Measurements from ENCODE around the gene EIF4B. TPM values are rescaled to one million over a fixed set of nuclear protein-coding genes. Genes with fewer than 3 reads are reported as not detected.

EIF4B gene
- total and polyA plus RNA-seq, 9 of the 15 experiments (the other 6 are each of a cell fraction or from before 2014, with no cell fraction given), result 138 to 669 (median 552) TPM

- no peak for TF ChIP-seq NKRF (IDR thresholded peaks at IDR 0.05; ENCODE audit: borderline replicate concordance)
- TF ChIP-seq USF1 (CRISPR knock-in tag; IDR thresholded peaks at IDR 0.05), result peak; percentile 43; the same call in 1 of the 2 replicates
- TF ChIP-seq SOX6 (IDR thresholded peaks at IDR 0.05), result no peak
- TF ChIP-seq TSC22D4 (tag; IDR thresholded peaks at IDR 0.05), result no peak
Observed at GRCh38 chr12:53048033-53048779, 42.0 kb downstream of the EIF4B start (continued).

GRCh38 chr12:53048780-53049401 is 42.6 kb downstream of the EIF4B start:
- ChIA-PET POLR2A (interaction anchor here (0.5 to 3.8 kb wide), 4 partner anchors 12 to 404 kb away, joined by 3 to 20 read pairs (median 4); no protein-coding TSS in a partner anchor), CTCF (ENCODE audit: low intra/inter-chr PET ratio) (interaction anchor here (0.6 kb wide), 1 partner anchor 50 kb away, joined by 3 read pairs; no protein-coding TSS in a partner anchor)
- H3K4me3 ChIP-seq, result no peak overlapping the region
- ATAC-seq, result no peak
- H2AFZ ChIP-seq (ENCODE audit: low read depth, low read length), result no peak overlapping the region
- H3K4me2 ChIP-seq (ENCODE audit: insufficient read depth, low read length), result peak overlapping the region; percentile 35; the same call in 1 of the 2 replicates
- H3K9me1 ChIP-seq (ENCODE audit: control insufficient read depth, insufficient read depth, low read length), result no peaks in the 10 kb centered on the region
- peaks cover 60 to 88% of the 10 kb centered on the region in 2 experiments for H3K4me1 ChIP-seq (replicated peaks in 1 of 2; ENCODE audit: control insufficient read depth in 2 of 2, insufficient read depth in 2 of 2, low read length in 2 of 2)
- WGBS (ENCODE audit: insufficient coverage, low coverage, missing lambda C conversion rate), result 17% methylated on average over 3 of the region's 6 CpGs
- peaks cover 2% of the 10 kb centered on the region; the same call in 1 of the 3 replicates for H3K36me3 ChIP-seq (ENCODE audit: control insufficient read depth, insufficient read depth, low read length)
- BruUV-seq (replicated peaks), result no TSS peak
- in situ Hi-C loops (cut with MboI) (no loop called here), intact Hi-C loops (cut with micrococcal nuclease) (loop anchor here (5.0 kb wide), 1 partner anchor 42 kb away; the partner anchor contains the start of gene EIF4B)
- peak; percentile 19 to 40 (median 35) for DNase-seq (ENCODE audit: extremely low read depth in 1 of 4, low spot score in 3 of 4)
- H3K27ac ChIP-seq (ENCODE audit: extremely low read depth, low read depth, low read length), result peak overlapping the region; percentile 42; the same call in 2 of the 3 replicates
- peak overlapping the region in 1 of 2 experiments; percentile 89; a peak in 2 of 4 replicates for H3K9ac ChIP-seq (ENCODE audit: insufficient read depth in 1 of 2, low read depth in 2 of 2, low read length in 2 of 2)
- FAIRE-seq, result peak; percentile 54
- H4K20me1 ChIP-seq (replicated peaks; ENCODE audit: control insufficient read depth, insufficient read depth, low read length), result no peaks in the 10 kb centered on the region
- no peaks in the 10 kb centered on the region for H3K9me3 ChIP-seq (replicated peaks; ENCODE audit: control insufficient read depth, insufficient read depth, low read depth, low read length)
- peaks cover 10% of the 10 kb centered on the region; the same call in 2 of the 3 replicates for H3K79me2 ChIP-seq (ENCODE audit: control insufficient read depth, insufficient read depth, low read length)
- no peaks in the 10 kb centered on the region for H3K27me3 ChIP-seq (ENCODE audit: control insufficient read depth in 2 of 2, insufficient read depth in 2 of 2, low read length in 2 of 2)
- no peak for TF ChIP-seq ZBTB9 (CRISPR knock-in tag; IDR thresholded peaks at IDR 0.05)
- TF ChIP-seq CTBP1 (IDR thresholded peaks at IDR 0.05; ENCODE audit: borderline replicate concordance), result 0 out of 2 replicates have a peak, but pooled peaks have one; percentile 13
- no peak for TF ChIP-seq SNAPC5 (CRISPR knock-in tag; IDR thresholded peaks at IDR 0.05)
- no peak for TF ChIP-seq ZBTB49 (CRISPR knock-in tag; IDR thresholded peaks at IDR 0.05; ENCODE audit: borderline replicate concordance)
- TF ChIP-seq EGR1 (conservative IDR thresholded peaks at IDR 0.05), result no peak
- no peak for TF ChIP-seq ESRRB (CRISPR knock-in tag; IDR thresholded peaks at IDR 0.05; ENCODE audit: borderline replicate concordance)
- no peak for TF ChIP-seq EP300 (IDR thresholded peaks at IDR 0.05; ENCODE audit: low read length)
- no peak for TF ChIP-seq ZNF224 (CRISPR knock-in tag; IDR thresholded peaks at IDR 0.05)
